ENCODE data around the gene NUPR1.
A peak's percentile ranks its signal among the peaks of the same experiment; 100 is the strongest.

Gene NUPR1

DNA sequence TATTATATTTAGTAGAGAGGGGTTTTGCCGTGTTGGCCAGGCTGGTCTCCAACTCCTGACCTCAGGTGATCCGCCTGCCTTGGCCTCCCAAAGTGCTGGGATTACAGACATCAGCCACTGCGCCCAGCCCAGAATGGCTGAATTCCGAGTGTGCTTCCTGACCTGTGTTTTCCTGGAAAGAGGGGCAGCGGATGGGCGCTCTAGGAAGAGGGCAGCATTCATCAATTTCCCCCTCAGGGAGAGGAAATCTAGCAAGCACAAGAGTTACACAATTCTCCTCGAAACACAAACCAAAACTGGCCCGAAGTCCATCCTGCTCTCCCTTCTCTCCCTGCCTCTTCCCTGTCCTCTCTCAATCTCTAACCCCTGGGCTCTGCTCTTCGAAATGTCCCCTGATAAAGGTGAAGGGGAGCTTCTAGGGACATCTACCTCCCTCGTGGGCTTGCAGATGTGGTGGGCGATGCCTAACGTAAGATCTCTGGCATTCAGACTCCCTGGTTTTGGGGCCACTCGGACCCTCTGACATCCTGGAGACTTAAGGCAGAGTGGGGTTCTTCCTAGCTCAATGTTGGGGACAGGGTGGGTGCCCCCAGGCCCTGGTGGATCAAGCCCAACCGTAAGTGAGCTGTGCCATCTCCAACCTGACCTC, 33.2 kb downstream of the NUPR1 start:
- Histone ChIP-seq H3K36me3 (replicated peaks in 1 of 2; ENCODE audit: control insufficient read depth in 2 of 2, insufficient read depth in 2 of 2, low read length in 2 of 2) (no peaks in the 10 kb centered on the region), H3K18ac (ENCODE audit: low read length) (no peak overlapping the region), H4K91ac (ENCODE audit: low read depth, low read length, poor library complexity) (no peak overlapping the region), H3K27ac (replicated peaks; ENCODE audit: low read length) (no peak overlapping the region), H2AFZ (ENCODE audit: low read length) (no peak overlapping the region), H2BK120ac (ENCODE audit: low read depth, low read length) (no peak overlapping the region), H3K4me3 (ENCODE audit: low read length in 2 of 2) (no peak overlapping the region), H3K4me1 (ENCODE audit: control insufficient read depth in 2 of 2, insufficient read depth in 1 of 2, low read depth in 1 of 2, low read length in 2 of 2) (no peaks in the 10 kb centered on the region), H3K27me3 (ENCODE audit: control insufficient read depth in 3 of 3, insufficient read depth in 3 of 3, low read depth in 1 of 3, low read length in 3 of 3) (peaks cover 0 to 8% (median 4%) of the 10 kb centered on the region in 3 experiments), H4K8ac (ENCODE audit: low read depth, low read length) (no peak overlapping the region), H3K23ac (ENCODE audit: low read depth, low read length, poor library complexity) (no peak overlapping the region), H2BK5ac (ENCODE audit: low read length) (no peak overlapping the region), H3K9ac (ENCODE audit: low read depth, low read length, poor library complexity) (no peak overlapping the region), H3K4ac (ENCODE audit: low read length) (no peak overlapping the region), H3K79me1 (ENCODE audit: low read depth, low read length) (peaks cover 1% of the 10 kb centered on the region), H3K4me2 (ENCODE audit: insufficient read depth, low read length, poor library complexity, severe bottlenecking) (no peak overlapping the region), H2AK5ac (ENCODE audit: low read depth, low read length) (peak overlapping the region; percentile 50), H3K14ac (ENCODE audit: low read length) (no peak overlapping the region), H3K9me3 (replicated peaks in 1 of 2; ENCODE audit: control insufficient read depth in 2 of 2, insufficient read depth in 1 of 2, low read depth in 1 of 2, low read length in 2 of 2) (no peaks in the 10 kb centered on the region), H2BK15ac (ENCODE audit: low read length) (no peak overlapping the region), H2BK12ac (ENCODE audit: low read length) (no peak overlapping the region)
- WGBS, 2 donors (ENCODE audit: extremely low coverage in 2 of 2, insufficient read length in 2 of 2, insufficient replicate concordance in 1 of 2): no CpG with 5 or more reads among the region's 14 CpGs
- DNase-seq (ENCODE audit: low spot score): no peak

DNA sequence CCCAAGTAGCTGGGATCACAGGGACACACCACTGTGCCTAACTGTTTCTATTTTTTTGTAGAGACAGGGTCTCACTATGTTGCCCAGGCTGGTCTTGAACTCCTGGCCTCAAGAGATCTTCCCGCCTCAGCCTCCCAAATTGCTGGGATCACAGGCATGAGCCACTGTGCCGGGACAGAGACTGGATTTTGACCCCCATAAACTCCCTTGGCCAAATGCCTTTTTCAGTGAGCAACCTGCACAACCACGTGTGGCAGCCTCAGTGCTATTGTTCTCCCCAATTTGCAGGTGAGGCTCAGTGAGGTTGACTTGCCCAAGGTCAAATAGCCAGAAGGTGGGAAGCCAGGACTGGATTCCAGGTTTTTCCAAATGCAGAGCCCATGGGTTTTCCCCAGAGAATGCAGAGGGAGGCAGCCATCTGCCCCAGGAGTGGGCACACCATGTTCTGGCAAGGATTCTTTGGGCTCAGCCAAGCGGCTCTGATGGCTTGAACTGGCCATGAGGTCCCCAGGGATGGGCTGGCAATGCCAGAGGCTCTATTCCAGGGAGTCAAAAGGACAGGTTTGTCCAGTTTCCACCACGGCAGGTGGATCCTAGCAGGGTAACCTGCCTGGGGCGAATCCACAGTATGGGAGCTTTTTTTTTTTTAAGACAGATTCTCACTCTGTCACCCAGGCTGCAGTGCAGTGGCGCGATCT, 33.9 kb downstream of the NUPR1 start:
- Histone ChIP-seq H3K27ac (replicated peaks; ENCODE audit: low read length) (no peak overlapping the region), H3K4me3 (ENCODE audit: low read length in 2 of 2) (no peak overlapping the region), H3K4me1 (ENCODE audit: control insufficient read depth in 2 of 2, insufficient read depth in 1 of 2, low read depth in 1 of 2, low read length in 2 of 2) (no peaks in the 10 kb centered on the region), H3K27me3 (ENCODE audit: control insufficient read depth in 3 of 3, insufficient read depth in 3 of 3, low read depth in 1 of 3, low read length in 3 of 3) (peaks cover 0 to 8% (median 4%) of the 10 kb centered on the region in 3 experiments), H3K4me2 (ENCODE audit: insufficient read depth, low read length, poor library complexity, severe bottlenecking) (no peak overlapping the region), H2BK15ac (ENCODE audit: low read length) (no peak overlapping the region), H3K36me3 (replicated peaks in 1 of 2; ENCODE audit: control insufficient read depth in 2 of 2, insufficient read depth in 2 of 2, low read length in 2 of 2) (no peaks in the 10 kb centered on the region), H3K9ac (ENCODE audit: low read depth, low read length, poor library complexity) (no peak overlapping the region), H2AFZ (ENCODE audit: low read length) (no peak overlapping the region), H3K4ac (ENCODE audit: low read length) (no peak overlapping the region), H3K79me1 (ENCODE audit: low read depth, low read length) (peaks cover 1% of the 10 kb centered on the region), H2BK5ac (ENCODE audit: low read length) (no peak overlapping the region), H3K14ac (ENCODE audit: low read length) (no peak overlapping the region), H3K23ac (ENCODE audit: low read depth, low read length, poor library complexity) (no peak overlapping the region), H3K9me3 (replicated peaks in 1 of 2; ENCODE audit: control insufficient read depth in 2 of 2, insufficient read depth in 1 of 2, low read depth in 1 of 2, low read length in 2 of 2) (no peaks in the 10 kb centered on the region), H3K18ac (ENCODE audit: low read length) (no peak overlapping the region), H4K91ac (ENCODE audit: low read depth, low read length, poor library complexity) (no peak overlapping the region), H4K8ac (ENCODE audit: low read depth, low read length) (no peak overlapping the region), H2AK5ac (ENCODE audit: low read depth, low read length) (no peak overlapping the region), H2BK12ac (ENCODE audit: low read length) (no peak overlapping the region), H2BK120ac (ENCODE audit: low read depth, low read length) (no peak overlapping the region)
- no peak for DNase-seq (ENCODE audit: low spot score)
- WGBS, 2 donors (ENCODE audit: extremely low coverage in 2 of 2, insufficient read length in 2 of 2, insufficient replicate concordance in 1 of 2): no CpG with 5 or more reads among the region's 8 CpGs

DNA sequence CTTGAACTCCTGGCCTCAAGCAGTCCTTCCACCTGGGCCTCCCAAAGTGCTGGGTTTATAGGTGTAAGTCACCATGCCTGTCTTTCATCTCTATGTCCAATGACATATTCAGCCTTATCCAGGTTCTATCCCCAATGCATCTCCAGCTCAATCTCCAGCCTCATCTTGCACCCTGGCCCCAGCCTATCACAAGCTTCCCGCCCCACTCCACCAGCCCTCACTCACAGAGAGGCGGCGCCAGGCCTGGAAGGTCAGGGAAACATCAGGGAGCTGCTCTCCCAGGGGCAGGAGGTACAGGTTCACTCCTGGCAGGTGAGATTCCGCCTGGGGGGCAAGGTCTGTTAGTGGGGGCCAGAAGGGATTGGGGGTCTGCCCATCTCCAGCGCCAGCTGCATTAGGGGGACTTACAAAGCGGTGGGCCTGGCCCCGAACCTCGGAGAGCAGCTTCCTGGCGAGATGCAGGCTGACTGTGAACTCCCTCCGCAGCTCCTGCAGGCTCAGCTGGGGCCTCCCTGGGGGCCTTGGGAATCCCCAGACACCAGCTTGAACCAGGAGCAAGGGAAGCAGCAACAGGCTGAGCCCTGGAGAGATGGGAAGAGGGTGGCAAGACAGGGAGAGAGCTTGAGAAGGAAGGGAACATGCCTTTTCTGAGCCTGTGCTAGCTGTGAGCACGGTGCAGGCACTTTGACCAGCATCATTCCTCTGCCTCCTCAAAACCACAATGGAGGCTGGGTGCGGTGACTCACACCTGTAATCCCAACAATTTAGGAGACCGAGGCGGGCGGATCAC, 35.1 kb downstream of the NUPR1 start:
- Histone ChIP-seq H3K27me3 (ENCODE audit: control insufficient read depth in 3 of 3, insufficient read depth in 3 of 3, low read depth in 1 of 3, low read length in 3 of 3) (peaks cover 0 to 8% (median 4%) of the 10 kb centered on the region in 3 experiments), H3K4me3 (ENCODE audit: low read length in 2 of 2) (no peak overlapping the region), H3K79me1 (ENCODE audit: low read depth, low read length) (peaks cover 4% of the 10 kb centered on the region), H3K4ac (ENCODE audit: low read length) (no peak overlapping the region), H2BK15ac (ENCODE audit: low read length) (no peak overlapping the region), H3K9ac (ENCODE audit: low read depth, low read length, poor library complexity) (no peak overlapping the region), H3K14ac (ENCODE audit: low read length) (no peak overlapping the region), H2BK5ac (ENCODE audit: low read length) (no peak overlapping the region), H3K23ac (ENCODE audit: low read depth, low read length, poor library complexity) (peak overlapping the region; percentile 20), H3K9me3 (replicated peaks in 1 of 2; ENCODE audit: control insufficient read depth in 2 of 2, insufficient read depth in 1 of 2, low read depth in 1 of 2, low read length in 2 of 2) (no peaks in the 10 kb centered on the region), H2BK12ac (ENCODE audit: low read length) (no peak overlapping the region), H2AK5ac (ENCODE audit: low read depth, low read length) (no peak overlapping the region), H3K4me1 (ENCODE audit: control insufficient read depth in 2 of 2, insufficient read depth in 1 of 2, low read depth in 1 of 2, low read length in 2 of 2) (no peaks in the 10 kb centered on the region), H3K27ac (replicated peaks; ENCODE audit: low read length) (no peak overlapping the region), H4K8ac (ENCODE audit: low read depth, low read length) (no peak overlapping the region), H2BK120ac (ENCODE audit: low read depth, low read length) (no peak overlapping the region), H2AFZ (ENCODE audit: low read length) (peak overlapping the region; percentile 49), H3K36me3 (replicated peaks in 1 of 2; ENCODE audit: control insufficient read depth in 2 of 2, insufficient read depth in 2 of 2, low read length in 2 of 2) (no peaks in the 10 kb centered on the region), H3K18ac (ENCODE audit: low read length) (no peak overlapping the region), H3K4me2 (ENCODE audit: insufficient read depth, low read length, poor library complexity, severe bottlenecking) (no peak overlapping the region), H4K91ac (ENCODE audit: low read depth, low read length, poor library complexity) (no peak overlapping the region)
- DNase-seq (ENCODE audit: low spot score): no peak
- no CpG with 5 or more reads among the region's 15 CpGs for whole genome bisulfite sequencing, 2 donors (ENCODE audit: extremely low coverage in 2 of 2, insufficient read length in 2 of 2, insufficient replicate concordance in 1 of 2)

DNA sequence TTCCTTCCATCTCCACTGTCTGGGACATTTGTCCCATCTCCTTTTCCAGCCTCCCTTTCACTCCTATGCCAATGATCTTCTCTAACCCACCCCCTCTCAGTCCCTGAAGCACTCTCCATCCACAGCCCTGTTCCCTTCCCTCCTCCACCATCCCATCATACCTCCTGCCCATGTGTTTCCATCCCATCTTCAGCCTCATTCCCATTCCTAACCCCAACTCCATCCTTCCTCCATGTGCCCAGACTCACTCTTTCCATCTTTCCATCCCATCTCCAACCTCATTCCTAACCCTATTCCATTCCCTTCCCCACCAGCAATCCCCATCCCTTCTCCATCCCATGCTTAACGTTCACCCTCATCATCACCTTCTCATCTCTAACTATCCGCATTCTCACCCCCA, 36.5 kb downstream of the NUPR1 start:
- Histone ChIP-seq H3K14ac (ENCODE audit: low read length) (peak overlapping the region; percentile 75), H3K4me2 (ENCODE audit: insufficient read depth, low read length, poor library complexity, severe bottlenecking) (no peak overlapping the region), H3K27ac (replicated peaks; ENCODE audit: low read length) (no peak overlapping the region), H3K23ac (ENCODE audit: low read depth, low read length, poor library complexity) (no peak overlapping the region), H3K9me3 (replicated peaks in 1 of 2; ENCODE audit: control insufficient read depth in 2 of 2, insufficient read depth in 1 of 2, low read depth in 1 of 2, low read length in 2 of 2) (no peaks in the 10 kb centered on the region), H2BK12ac (ENCODE audit: low read length) (no peak overlapping the region), H3K18ac (ENCODE audit: low read length) (no peak overlapping the region), H3K4ac (ENCODE audit: low read length) (no peak overlapping the region), H2BK5ac (ENCODE audit: low read length) (no peak overlapping the region), H3K79me1 (ENCODE audit: low read depth, low read length) (peaks cover 4% of the 10 kb centered on the region), H2AK5ac (ENCODE audit: low read depth, low read length) (no peak overlapping the region), H3K27me3 (ENCODE audit: control insufficient read depth in 3 of 3, insufficient read depth in 3 of 3, low read depth in 1 of 3, low read length in 3 of 3) (peaks cover 0 to 8% (median 4%) of the 10 kb centered on the region in 3 experiments), H2BK15ac (ENCODE audit: low read length) (peak overlapping the region; percentile 30), H2AFZ (ENCODE audit: low read length) (no peak overlapping the region), H3K9ac (ENCODE audit: low read depth, low read length, poor library complexity) (no peak overlapping the region), H3K4me3 (ENCODE audit: low read length in 2 of 2) (peak overlapping the region in 1 of 2 donors; percentile 58), H3K36me3 (replicated peaks in 1 of 2; ENCODE audit: control insufficient read depth in 2 of 2, insufficient read depth in 2 of 2, low read length in 2 of 2) (no peaks in the 10 kb centered on the region), H2BK120ac (ENCODE audit: low read depth, low read length) (no peak overlapping the region), H4K91ac (ENCODE audit: low read depth, low read length, poor library complexity) (no peak overlapping the region), H4K8ac (ENCODE audit: low read depth, low read length) (no peak overlapping the region), H3K4me1 (ENCODE audit: control insufficient read depth in 2 of 2, insufficient read depth in 1 of 2, low read depth in 1 of 2, low read length in 2 of 2) (no peaks in the 10 kb centered on the region)
- DNase-seq (ENCODE audit: low spot score): no peak
- WGBS, 2 donors (ENCODE audit: extremely low coverage in 2 of 2, insufficient read length in 2 of 2, insufficient replicate concordance in 1 of 2): 100% methylated on average over 2 of the region's 2 CpGs

Data from neuronal stem cell (in vitro differentiated cells).